Neural progenitor cell (in vitro differentiated cells): ENCODE data around the gene GFER. TPM values are rescaled to one million over a fixed set of nuclear protein-coding genes. Genes with fewer than 3 reads are reported as not detected.

ENCODE experiments used
- DNase-seq: peaks from one replicate; pipeline ENCODE4 v3.0.0-alpha.2; 2016; ENCODE audit warnings: low spot score
- H2AFZ ChIP-seq: fragments of 200-600 bp; sonication (generic); replicated peaks from 2 replicates; pipeline ENCODE4 v1.6.1; 2016; ENCODE audit warnings: antibody characterized with exemption
- H3F3A ChIP-seq: fragments of 200-600 bp; sonication (generic); 2 replicates; pipeline ENCODE4 v1.6.1; 2016; ENCODE audit warnings: antibody characterized with exemption, low read depth
- H3K27ac ChIP-seq: fragments of 200-600 bp; sonication (generic); 2 replicates; pipeline ENCODE4 v1.5.1; 2016; ENCODE audit warnings: mild to moderate bottlenecking
- H3K27me3 ChIP-seq: fragments of 200-600 bp; sonication (generic); 2 replicates; pipeline ENCODE4 v1.6.1; 2016; ENCODE audit warnings: mild to moderate bottlenecking, moderate library complexity
- H3K36me3 ChIP-seq: fragments of 200-600 bp; sonication (generic); 2 replicates; pipeline ENCODE4 v1.5.1; 2016
- H3K4me1 ChIP-seq: fragments of 200-600 bp; sonication (generic); 2 replicates; pipeline ENCODE4 v1.6.1; 2016; ENCODE audit warnings: mixed run types
- H3K4me2 ChIP-seq: fragments of 200-600 bp; sonication (generic); 2 replicates; pipeline ENCODE4 v1.6.1; 2016
- H3K4me3 ChIP-seq: fragments of 200-600 bp; sonication (generic); 2 replicates; pipeline ENCODE4 v1.5.1; 2016
- H3K79me2 ChIP-seq: fragments of 200-600 bp; sonication (generic); 2 replicates; pipeline ENCODE4 v1.6.1; 2016; ENCODE audit warnings: low read depth
- H3K9ac ChIP-seq: fragments of 200-600 bp; sonication (generic); 2 replicates; pipeline ENCODE4 v1.6.1; 2016
- H3K9me3 ChIP-seq: fragments of 200-600 bp; sonication (generic); 2 replicates; pipeline ENCODE4 v1.5.1; 2016; ENCODE audit warnings: low read depth
- H4K20me1 ChIP-seq: fragments of 200-600 bp; sonication (generic); 2 replicates; pipeline ENCODE4 v1.6.1; 2016; ENCODE audit warnings: low read depth
- H3K27ac Mint-ChIP-seq: 3 replicates; pipeline ENCODE4 v1.8.0; 2021; ENCODE audit warnings: mixed read lengths
- H3K27me3 Mint-ChIP-seq: 2 replicates; pipeline ENCODE4 v1.8.0; 2022; ENCODE audit warnings: low read depth, mild to moderate bottlenecking, inconsistent platforms, moderate library complexity, mixed read lengths; ENCODE audit not compliant: insufficient read depth
- H3K36me3 Mint-ChIP-seq: 3 replicates; pipeline ENCODE4 v1.8.0; 2021; ENCODE audit warnings: mixed read lengths
- H3K4me1 Mint-ChIP-seq: 3 replicates; pipeline ENCODE4 v1.8.0; 2021; ENCODE audit warnings: mixed read lengths
- H3K4me3 Mint-ChIP-seq: 3 replicates; pipeline ENCODE4 v1.8.0; 2021; ENCODE audit warnings: mild to moderate bottlenecking, moderate library complexity, mixed read lengths
- H3K9me3 Mint-ChIP-seq: 3 replicates; pipeline ENCODE4 v1.8.0; 2020; ENCODE audit warnings: mixed read lengths
- CTCF ChIP-seq: fragments of 200-600 bp; sonication (generic); IDR thresholded peaks from 2 replicates; pipeline ENCODE4 v1.5.1; 2017; ENCODE audit warnings: antibody characterized with exemption, mild to moderate bottlenecking
- EZH2 ChIP-seq: fragments of 200-600 bp; sonication (generic); IDR thresholded peaks from 2 replicates; pipeline ENCODE4 v1.6.1; 2017; ENCODE audit warnings: antibody characterized with exemption, mild to moderate bottlenecking, moderate library complexity
- EZH2phosphoT487 ChIP-seq: fragments of 200-600 bp; sonication (generic); IDR thresholded peaks from 2 replicates; pipeline ENCODE4 v1.6.1; 2017; ENCODE audit warnings: antibody characterized with exemption
- total RNA-seq: library from RNA; depleted of rRNA; stranded (reverse); fragments of >200 nt; gene quantifications from 2 replicates; pipeline ENCODE4 v1.2.3, GENCODE V29; 2015; ENCODE audit warnings: low replicate concordance

Gene GFER
- total RNA-seq, 1 donor from 2014 or later, result 35.1 TPM

- no peaks in the 10 kb centered on the region for H3K9me3 ChIP-seq
- peak; percentile 56 for DNase-seq
- Mint-ChIP-seq H3K27ac (peak overlapping the region; percentile 46), H3K27me3 (no peaks in the 10 kb centered on the region), H3K4me3 (peak overlapping the region; percentile 95), H3K9me3 (no peaks in the 10 kb centered on the region), H3K36me3 (peaks cover 12% of the 10 kb centered on the region), H3K4me1 (peaks cover 34% of the 10 kb centered on the region)
- H3K4me1 ChIP-seq, result peaks cover 24% of the 10 kb centered on the region
- peak overlapping the region; percentile 96 for H3K4me2 ChIP-seq
- peaks cover 44% of the 10 kb centered on the region for H3F3A ChIP-seq
- TF ChIP-seq EZH2phosphoT487 (no peak), CTCF (peak; percentile 27)
- peak overlapping the region; percentile 93 for H3K9ac ChIP-seq
- H4K20me1 ChIP-seq, result peaks cover 44% of the 10 kb centered on the region
- no peak overlapping the region for H2AFZ ChIP-seq
- H3K36me3 ChIP-seq, result no peaks in the 10 kb centered on the region
- H3K4me3 ChIP-seq, result peak overlapping the region; percentile 98
- peaks cover 52% of the 10 kb centered on the region for H3K79me2 ChIP-seq
- H3K27me3 ChIP-seq, result no peaks in the 10 kb centered on the region
- H3K27ac ChIP-seq, result peak overlapping the region; percentile 92
Measured at GRCh38 chr16:1963806-1964505, 20.0 kb upstream of the GFER start.

- Histone ChIP-seq H3K9ac (peak within 1 kb of the TSS; percentile 98), H3K27ac (peak within 1 kb of the TSS; percentile 92), H3F3A (peaks cover 42% of the 10 kb centered on the region), H2AFZ (peak within 1 kb of the TSS; percentile 95), H3K9me3 (no peaks in the 10 kb centered on the region), H3K79me2 (peaks cover 49% of the 10 kb centered on the region), H3K4me1 (peaks cover 24% of the 10 kb centered on the region), H4K20me1 (peaks cover 44% of the 10 kb centered on the region), H3K4me2 (peak within 1 kb of the TSS; percentile 96), H3K27me3 (no peaks in the 10 kb centered on the region), H3K36me3 (no peaks in the 10 kb centered on the region), H3K4me3 (peak within 1 kb of the TSS; percentile 98)
- Mint-ChIP-seq H3K36me3 (peaks cover 12% of the 10 kb centered on the region), H3K4me1 (peaks cover 34% of the 10 kb centered on the region), H3K9me3 (no peaks in the 10 kb centered on the region), H3K4me3 (peak within 1 kb of the TSS; percentile 95), H3K27ac (peak within 1 kb of the TSS; percentile 74), H3K27me3 (no peaks in the 10 kb centered on the region)
- peak; percentile 100 for DNase-seq
- TF ChIP-seq EZH2phosphoT487 (no peak), CTCF (no peak), EZH2 (no peak)
Measured at GRCh38 chr16:1964506-1965395, 19.2 kb upstream of the GFER start, which contains the start of gene RPS2. Gene RPS2 (minus strand): TSS chr16:1964826. CDS start chr16:1964625, 201 bp downstream.

GRCh38 chr16:1965396-1966001, 18.5 kb upstream of the GFER start:
- Histone ChIP-seq H3K9me3 (no peaks in the 10 kb centered on the region), H3K27ac (no peak overlapping the region), H3K36me3 (no peaks in the 10 kb centered on the region), H4K20me1 (peaks cover 40% of the 10 kb centered on the region), H3K27me3 (no peaks in the 10 kb centered on the region), H3K9ac (peak overlapping the region; percentile 98), H3F3A (peaks cover 42% of the 10 kb centered on the region), H3K4me1 (peaks cover 21% of the 10 kb centered on the region), H3K4me2 (peak overlapping the region; percentile 90), H3K79me2 (peaks cover 41% of the 10 kb centered on the region), H2AFZ (no peak overlapping the region), H3K4me3 (peak overlapping the region; percentile 98)
- H3K9me3 Mint-ChIP-seq, result no peaks in the 10 kb centered on the region
- no peak for TF ChIP-seq EZH2
- no peak for TF ChIP-seq CTCF
- no peak for TF ChIP-seq EZH2phosphoT487
- H3K27ac Mint-ChIP-seq, result peak overlapping the region; percentile 50
- H3K36me3 Mint-ChIP-seq, result peaks cover 12% of the 10 kb centered on the region
- peaks cover 28% of the 10 kb centered on the region for H3K4me1 Mint-ChIP-seq
- H3K27me3 Mint-ChIP-seq, result no peaks in the 10 kb centered on the region
- DNase-seq, result no peak
- peak overlapping the region; percentile 95 for H3K4me3 Mint-ChIP-seq
